Cardiac muscle cell (in vitro differentiated cells and primary cell): ENCODE data around the gene ZNF536. TPM values are rescaled to one million over a fixed set of nuclear protein-coding genes. Genes with fewer than 3 reads are reported as not detected.

ENCODE experiments used
- DNase-seq, 2 donors: peaks; one replicate each; pipeline versions ENCODE4 v3.0.0 to v3.0.0-alpha.2; 2010 to 2017; ENCODE audit warnings: low read depth in 1 of 2, low spot score in 1 of 2
- H3K27ac ChIP-seq: fragments of 200-600 bp; sonication (generic); 2 replicates; pipeline ENCODE4 v1.5.1; 2016
- H3K27me3 ChIP-seq: fragments of 200-600 bp; sonication (generic); 2 replicates; pipeline ENCODE4 v1.6.0; 2016; ENCODE audit warnings: control low read depth
- H3K36me3 ChIP-seq: fragments of 200-600 bp; sonication (generic); 2 replicates; pipeline ENCODE4 v1.5.1; 2016; ENCODE audit warnings: control low read depth
- H3K4me1 ChIP-seq: fragments of 200-600 bp; sonication (generic); 2 replicates; pipeline ENCODE4 v1.8.1; 2017; ENCODE audit warnings: low read depth, mild to moderate bottlenecking, mixed run types
- H3K4me3 ChIP-seq: fragments of 200-600 bp; sonication (generic); 2 replicates; pipeline ENCODE4 v1.5.1; 2016; ENCODE audit warnings: mild to moderate bottlenecking
- H3K9me3 ChIP-seq: fragments of 200-600 bp; sonication (generic); 2 replicates; pipeline ENCODE4 v1.5.1; 2017; ENCODE audit warnings: low read depth, mild to moderate bottlenecking, control low read depth
- CTCF ChIP-seq: IDR thresholded peaks from 2 replicates; pipeline ENCODE4 v1.5.1; 2012; ENCODE audit warnings: low read depth, mild to moderate bottlenecking, low read length
- polyA plus RNA-seq: library from polyadenylated mRNA; unstranded; fragments of >200 nt; fragmentation: Nextera tagmentation; extraction: Ambion mirVana; gene quantifications from 2 replicates; pipeline ENCODE4 v1.2.1, GENCODE V29; 2016
- total RNA-seq: library from RNA; depleted of rRNA; stranded (reverse); fragments of >200 nt; gene quantifications from 2 replicates; pipeline ENCODE4 v1.2.3, GENCODE V29; 2016

The ZNF536 gene
- total and polyA plus RNA-seq, 2 experiments from 2014 or later: 0.12 to 0.39 TPM

DNA sequence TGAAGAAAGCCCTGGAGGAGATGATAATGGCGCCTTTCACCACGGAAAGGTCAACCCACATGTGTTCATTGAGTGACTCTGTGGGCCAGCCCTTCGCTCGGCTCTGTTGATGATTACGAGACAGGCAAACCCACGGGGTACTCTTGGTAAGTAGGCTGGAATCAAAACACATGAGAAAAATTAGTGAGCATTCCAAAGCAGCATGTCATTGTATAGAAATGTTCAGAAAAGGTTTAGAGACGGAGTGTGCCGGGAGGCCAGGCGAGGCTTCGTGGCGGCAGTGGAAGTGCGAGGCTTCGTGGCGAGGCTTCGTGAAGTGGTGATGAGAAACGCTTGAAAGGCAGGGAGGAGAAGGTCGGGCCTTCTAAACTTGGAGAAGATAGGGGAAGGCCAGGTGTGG lies 144.3 kb downstream of the ZNF536 start:
- H3K4me1 ChIP-seq: no peaks in the 10 kb centered on the region
- H3K36me3 ChIP-seq: no peaks in the 10 kb centered on the region

GRCh38 chr19:30518965-30519606 lies 146.9 kb downstream of the ZNF536 start:
- Histone ChIP-seq H3K4me3 (no peak overlapping the region), H3K36me3 (no peaks in the 10 kb centered on the region), H3K9me3 (no peaks in the 10 kb centered on the region), H3K27me3 (no peaks in the 10 kb centered on the region), H3K4me1 (no peaks in the 10 kb centered on the region), H3K27ac (no peak overlapping the region)
- DNase-seq: no peak
- TF ChIP-seq CTCF: no peak

More for the DNA sequence above, 144.3 kb downstream of the ZNF536 start:
- no peak for TF ChIP-seq CTCF
- DNase-seq: no peak
- Histone ChIP-seq H3K27me3 (no peaks in the 10 kb centered on the region), H3K27ac (no peak overlapping the region), H3K4me3 (no peak overlapping the region), H3K9me3 (no peaks in the 10 kb centered on the region)

DNA sequence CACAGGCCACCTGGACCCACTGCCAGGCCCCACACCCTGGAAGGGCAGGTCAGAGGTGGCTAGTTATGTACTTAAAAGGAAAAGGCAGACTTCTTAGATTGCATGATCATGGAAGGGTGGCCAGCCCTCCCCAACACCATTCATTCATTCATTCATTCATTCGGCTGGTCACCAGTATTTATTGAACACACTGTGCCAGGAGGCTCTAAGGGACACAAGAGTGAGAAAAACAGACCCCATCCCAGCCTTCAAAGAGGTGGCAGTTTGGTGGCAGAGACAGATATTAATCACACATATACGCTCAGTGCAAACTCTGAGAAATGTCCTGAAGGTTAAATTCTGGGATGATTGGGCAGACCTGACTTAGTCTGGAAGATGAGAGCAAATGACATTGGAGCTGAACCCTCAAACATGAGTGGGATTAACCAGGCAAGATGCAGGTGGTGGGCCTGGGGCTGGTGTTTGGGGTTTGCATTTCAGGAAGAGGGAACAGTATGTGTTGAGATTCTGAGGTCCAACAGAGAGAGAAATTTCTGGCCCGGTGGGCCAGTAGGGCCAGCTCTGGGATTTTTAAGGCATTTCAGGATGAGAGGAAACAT lies 147.5 kb downstream of the ZNF536 start:
- no peak overlapping the region for H3K4me3 ChIP-seq
- H3K27ac ChIP-seq: no peak overlapping the region
- no peaks in the 10 kb centered on the region for H3K27me3 ChIP-seq
- no peaks in the 10 kb centered on the region for H3K4me1 ChIP-seq
- H3K36me3 ChIP-seq: no peaks in the 10 kb centered on the region
- H3K9me3 ChIP-seq: no peaks in the 10 kb centered on the region
- DNase-seq: no peak
- TF ChIP-seq CTCF: no peak

- no peak for DNase-seq
- H3K36me3 ChIP-seq: no peaks in the 10 kb centered on the region
- no peaks in the 10 kb centered on the region for H3K9me3 ChIP-seq
- H3K4me3 ChIP-seq: no peak overlapping the region
- no peaks in the 10 kb centered on the region for H3K27me3 ChIP-seq
- H3K4me1 ChIP-seq: no peaks in the 10 kb centered on the region
- no peak overlapping the region for H3K27ac ChIP-seq
- no peak for TF ChIP-seq CTCF
These were observed 148.7 kb downstream of the ZNF536 start for GRCh38 chr19:30520735-30521479.

GRCh38 chr19:30521937-30522336 lies 149.8 kb downstream of the ZNF536 start:
- Histone ChIP-seq H3K27ac (no peak overlapping the region), H3K4me1 (no peaks in the 10 kb centered on the region), H3K27me3 (no peaks in the 10 kb centered on the region), H3K9me3 (no peaks in the 10 kb centered on the region), H3K36me3 (no peaks in the 10 kb centered on the region), H3K4me3 (no peak overlapping the region)
- no peak for TF ChIP-seq CTCF
- DNase-seq: no peak
